NCI-H1436 (cell line): ENCODE measurements around the gene STUM.
A peak's percentile ranks its signal among the peaks of the same experiment; 100 is the strongest.
"Not testable (repeated sequence)": the region's sequence is repeated elsewhere in the genome, so short reads cannot be mapped to it uniquely, and the experiment has no call there.

Experiments
- DNase-seq: peaks from one replicate; lab custom pipeline; 2025; lab: John Stamatoyannopoulos, UW

The STUM gene

DNA sequence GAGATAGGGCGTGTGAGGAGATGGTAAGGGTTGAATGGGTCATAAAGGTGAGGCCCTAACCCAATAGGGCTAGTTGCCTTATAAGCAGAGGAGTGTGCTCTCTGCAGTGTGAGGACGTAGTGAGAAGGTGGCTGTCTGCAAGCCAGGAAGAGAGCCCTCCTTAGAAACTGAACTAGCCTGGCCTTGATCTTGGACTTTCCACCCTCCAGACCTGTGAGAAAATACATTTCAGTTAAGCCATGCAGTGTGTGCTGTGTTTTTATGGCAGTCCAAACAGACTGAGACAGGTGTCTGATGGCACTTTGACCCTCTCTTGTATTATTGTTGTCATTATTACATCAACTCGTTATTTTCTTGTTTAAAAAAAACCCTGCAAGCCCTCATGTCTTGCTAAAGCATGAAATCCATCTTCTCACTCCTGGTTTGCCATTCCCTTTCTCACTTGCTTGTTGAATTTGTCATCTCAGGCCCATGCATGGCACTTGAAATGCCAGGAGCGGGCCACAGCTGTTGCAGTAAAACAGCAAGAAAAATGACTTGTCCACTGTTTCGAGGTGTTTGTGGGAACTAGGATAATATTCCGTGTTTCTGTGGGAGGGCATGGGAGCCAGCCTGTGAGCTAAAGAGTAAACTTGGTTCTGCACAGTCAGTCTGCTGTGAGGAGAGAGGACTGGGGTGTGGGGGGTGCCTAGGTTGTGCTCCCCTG, 78.6 kb downstream of the STUM start:
- no peak for DNase-seq

DNA sequence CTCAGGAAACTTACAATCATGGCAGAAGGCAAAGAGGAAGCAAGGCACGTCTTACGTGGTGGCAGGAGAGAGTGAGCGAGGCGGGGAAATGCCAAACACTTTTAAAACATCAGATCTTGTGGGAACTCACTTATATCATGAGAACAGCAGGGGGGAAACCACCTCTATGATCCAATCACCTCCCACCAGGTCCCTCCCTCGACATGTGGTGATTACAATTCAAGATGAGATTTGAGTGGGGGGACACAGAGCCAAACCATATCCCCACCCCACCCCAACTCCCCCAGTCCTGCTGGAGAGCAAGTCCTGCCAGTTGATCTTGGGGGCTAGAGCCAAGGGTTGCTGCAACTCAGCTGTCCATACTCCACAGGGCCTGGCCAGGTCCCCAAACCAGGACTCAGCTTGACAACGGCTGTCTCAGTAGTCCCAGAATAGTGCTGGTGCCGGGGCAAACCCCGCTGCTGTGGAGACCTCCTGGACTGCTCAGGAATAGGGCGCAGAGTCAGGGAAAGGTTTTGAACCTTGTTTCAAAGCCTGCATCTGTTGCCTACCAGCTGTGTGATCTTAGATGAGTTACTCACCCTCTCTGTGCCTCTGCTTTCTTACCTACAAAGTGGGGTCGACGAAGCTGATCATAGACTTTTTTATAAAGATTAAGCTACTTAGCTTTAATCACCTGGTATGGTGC, 79.5 kb downstream of the STUM start:
- DNase-seq: no peak

DNA sequence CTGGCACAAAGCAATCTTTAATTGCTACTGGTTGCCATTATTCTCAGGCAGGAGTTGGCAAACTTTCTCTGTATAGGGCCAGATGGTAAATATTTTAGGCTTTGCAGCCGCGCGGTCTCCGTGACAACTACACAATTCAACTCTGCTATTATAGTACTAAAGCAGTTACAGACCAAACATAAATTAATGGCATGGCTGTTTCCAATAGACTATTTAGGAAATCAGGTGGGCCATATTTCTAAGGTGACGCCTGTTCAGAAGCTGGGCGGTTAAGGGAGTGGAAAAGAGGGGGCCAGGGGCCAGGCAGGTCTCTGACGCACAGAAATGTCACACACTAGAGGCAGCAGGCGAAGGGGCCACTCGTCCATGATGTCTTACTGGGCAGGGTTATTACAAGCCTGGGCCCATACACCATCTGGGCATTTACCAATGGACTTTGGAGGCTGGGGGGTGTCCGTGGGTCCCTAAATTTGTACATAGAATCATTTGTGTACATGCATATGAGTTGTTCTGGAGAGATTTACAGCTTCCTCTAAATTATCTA, 80.1 kb downstream of the STUM start:
- peak; percentile 55 for DNase-seq

DNA sequence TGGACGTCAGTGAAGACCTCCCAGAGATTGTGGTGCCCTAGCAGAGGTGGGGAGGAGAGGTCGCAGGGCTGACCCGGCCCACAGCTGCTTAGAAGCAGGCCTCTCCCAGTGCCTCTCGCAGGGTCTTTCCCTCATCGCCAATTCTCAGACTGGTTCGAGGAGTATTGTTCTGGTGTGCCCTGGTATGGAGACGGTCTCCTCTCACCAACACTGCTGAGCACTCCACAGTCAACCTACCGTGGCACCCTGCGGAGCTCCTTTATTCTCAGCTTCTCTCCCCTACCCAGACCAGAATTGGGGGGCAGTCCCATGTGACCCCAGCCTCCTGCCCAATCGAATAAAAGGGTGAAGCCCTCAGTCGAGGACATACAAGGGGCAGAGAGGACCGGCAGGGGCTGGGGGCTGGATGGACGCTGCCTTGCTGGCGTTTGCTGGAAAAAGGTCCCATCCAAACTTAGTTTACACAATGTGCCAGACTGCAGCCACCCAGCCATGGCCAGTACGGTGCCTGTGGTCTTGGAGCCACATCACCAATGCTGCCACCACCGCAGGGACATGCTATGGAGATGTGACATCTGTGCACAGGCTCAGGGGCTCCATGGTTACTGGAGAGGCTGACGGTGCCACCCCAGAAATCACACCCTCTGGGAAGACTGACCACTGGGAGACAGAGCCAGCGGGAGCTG, 80.8 kb downstream of the STUM start:
- no peak for DNase-seq

DNA sequence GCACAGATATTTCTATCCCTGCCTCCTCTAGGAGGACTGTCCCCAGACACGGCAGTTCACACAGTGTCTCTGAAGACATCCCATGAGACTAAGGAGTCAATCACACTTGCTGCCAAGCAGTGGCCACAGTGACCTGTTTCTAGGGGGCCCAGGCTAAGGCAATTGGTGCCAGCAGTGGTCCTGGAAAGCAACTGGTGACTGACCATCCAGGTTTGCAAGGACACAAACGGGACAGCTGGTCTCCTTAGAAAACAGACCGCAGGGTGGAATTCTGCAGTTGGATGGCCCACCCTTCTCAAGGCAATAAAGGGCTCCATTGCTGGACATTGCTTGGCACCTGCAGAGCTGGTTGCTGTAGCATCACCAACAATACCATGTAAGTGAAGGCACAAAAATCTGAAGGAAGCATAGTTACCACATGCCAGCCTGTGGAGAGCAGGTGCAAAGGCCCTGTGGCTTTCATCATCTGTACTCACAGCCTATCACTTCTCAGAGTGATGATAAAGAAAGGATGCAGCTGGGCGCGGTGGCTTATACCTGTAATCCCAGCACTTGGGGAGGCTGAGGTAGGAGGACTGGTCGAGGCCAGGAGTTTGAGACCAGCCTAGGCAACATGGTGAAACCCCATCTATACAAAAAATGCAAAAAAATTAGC, 81.5 kb downstream of the STUM start:
- DNase-seq: no peak

DNA sequence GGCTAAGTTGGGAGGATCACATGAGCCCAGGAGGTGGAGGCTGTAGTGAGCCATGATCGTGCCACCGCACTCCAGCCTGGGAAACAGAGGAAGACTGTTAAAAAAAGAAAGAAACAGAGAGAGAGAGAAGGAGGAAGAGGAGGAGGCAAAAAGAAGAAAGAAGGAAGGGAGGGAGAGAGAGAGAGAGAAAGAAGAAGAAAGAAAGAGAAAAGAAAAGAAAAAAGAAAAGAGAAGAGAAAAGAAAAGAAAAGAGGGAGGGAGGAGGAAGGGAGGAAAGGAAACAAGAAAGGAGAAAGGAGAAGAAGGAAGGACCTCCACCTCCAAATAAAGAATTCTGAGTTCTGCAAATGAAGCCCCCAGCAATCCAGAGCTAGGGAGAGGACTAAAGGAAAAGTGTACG, 82.0 kb downstream of the STUM start:
- DNase-seq: no peak

DNA sequence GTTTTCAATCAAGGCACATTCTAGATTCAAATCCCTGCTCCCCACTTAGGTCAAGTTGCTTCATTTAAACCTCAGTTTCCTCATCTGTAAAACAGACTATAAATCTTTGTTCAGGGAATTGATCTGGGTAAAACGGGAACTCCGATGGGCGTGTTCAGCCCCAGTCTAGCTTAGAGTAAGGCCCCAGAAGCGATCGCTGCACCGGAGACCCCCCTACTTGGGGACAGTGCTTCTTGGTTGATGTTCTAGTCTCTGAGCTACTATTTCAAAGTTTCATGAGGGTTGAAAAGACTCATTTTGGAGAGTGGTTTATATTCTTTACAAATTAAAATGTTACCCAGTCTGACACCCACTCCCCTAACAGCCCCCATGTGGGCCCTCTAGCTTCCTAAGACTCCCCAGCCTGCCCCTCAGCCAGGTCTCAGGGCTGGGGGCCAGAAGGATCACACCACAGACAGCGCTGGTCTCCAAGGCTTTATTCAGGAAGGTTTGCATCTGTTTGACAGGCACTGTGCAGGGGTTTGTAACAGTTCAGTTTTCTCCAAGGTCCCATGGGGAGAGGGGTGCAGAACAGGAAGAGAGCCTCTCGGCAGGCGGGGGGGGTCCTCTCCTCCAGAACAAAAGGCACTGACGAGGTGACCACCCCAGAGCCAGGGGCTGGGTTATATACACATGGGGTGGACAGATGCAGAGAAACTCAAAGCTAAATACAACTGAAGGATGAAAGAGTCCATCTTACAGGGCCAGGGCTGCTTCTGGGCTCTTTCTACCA, 82.9 kb downstream of the STUM start:
- no peak for DNase-seq

DNA sequence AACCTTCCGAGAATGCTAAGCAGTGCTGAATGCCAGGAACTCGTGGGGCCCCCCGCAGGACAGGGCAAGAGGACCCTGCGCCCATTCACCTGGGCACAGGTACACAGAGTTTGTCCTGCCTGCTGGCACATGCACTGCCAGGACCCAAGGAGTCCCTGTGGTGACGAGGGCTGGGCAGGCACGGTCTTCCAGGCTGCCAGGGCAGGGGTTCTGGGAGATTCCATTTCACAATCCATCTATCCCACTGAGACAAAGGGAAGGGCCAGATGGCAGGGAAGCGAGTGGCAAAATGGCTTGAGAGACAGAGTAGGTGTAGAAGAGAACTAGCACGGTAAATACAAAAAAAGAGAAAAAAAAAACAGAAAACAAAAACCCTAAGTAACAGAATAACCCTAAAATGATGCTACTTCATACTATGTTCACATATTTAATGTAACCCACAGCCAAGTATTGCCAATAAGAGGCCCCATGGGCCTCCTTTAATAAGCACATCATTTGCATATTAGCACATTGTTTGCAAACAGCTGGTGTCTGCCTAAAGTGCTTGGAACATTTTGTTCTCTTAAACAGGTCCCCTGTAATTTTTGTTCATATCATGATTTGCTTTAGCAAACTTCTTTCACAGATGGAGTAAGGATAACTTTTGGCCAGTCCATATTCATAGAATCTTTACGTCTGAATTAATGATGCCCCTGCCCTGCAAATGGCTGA, 83.8 kb downstream of the STUM start:
- DNase-seq: no peak

DNA sequence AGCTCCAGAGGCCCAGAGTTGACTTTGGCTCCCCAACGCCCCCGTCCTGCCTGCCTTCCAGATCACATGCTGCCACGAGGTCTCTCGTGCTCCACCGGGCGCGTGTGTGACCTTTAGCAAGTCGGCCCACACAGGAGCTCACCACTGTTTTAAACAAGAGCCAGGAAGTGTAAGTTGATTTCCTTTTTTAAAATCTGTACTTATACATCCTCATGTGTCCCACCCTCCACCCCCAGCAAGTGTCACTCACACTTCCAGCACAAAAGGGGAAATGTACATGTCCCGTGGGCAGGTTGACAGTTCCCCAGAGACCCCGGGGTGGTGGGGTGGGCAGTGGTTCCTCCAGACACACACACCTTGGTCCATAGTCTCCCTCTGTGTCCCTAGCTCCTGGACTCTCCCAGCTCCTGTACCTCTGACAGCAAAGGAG, 84.4 kb downstream of the STUM start:
- DNase-seq: no peak

DNA sequence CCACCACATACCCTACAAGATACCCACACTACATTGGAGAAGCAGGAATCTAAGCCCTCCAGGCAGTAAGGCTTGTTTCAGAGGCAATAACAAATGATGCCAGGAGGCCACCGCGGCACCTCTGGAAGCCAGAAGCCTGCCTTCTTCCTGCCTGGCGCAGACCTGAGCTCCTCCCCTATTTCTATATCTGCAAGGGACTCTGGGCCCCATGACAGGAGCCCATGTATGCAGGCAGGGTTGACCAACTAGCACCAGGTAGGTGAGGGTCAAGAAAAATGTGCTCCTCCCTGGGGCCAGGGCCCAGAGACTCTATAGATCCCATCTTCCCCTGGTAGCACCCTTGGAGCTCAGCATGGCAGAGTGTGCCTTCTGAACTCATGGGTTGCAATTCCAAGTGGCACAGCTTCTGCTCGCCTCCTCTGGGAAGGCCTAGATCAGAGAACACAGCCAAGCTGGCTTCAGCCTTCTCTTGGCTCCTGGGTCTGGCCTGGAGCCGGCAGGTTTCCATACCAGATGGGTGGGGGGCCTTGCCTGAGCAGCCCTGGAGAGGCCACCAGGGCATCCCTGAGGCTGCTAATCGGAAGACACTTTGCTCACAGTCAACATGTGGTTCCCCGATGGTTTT, 85.1 kb downstream of the STUM start:
- DNase-seq: no peak

DNA sequence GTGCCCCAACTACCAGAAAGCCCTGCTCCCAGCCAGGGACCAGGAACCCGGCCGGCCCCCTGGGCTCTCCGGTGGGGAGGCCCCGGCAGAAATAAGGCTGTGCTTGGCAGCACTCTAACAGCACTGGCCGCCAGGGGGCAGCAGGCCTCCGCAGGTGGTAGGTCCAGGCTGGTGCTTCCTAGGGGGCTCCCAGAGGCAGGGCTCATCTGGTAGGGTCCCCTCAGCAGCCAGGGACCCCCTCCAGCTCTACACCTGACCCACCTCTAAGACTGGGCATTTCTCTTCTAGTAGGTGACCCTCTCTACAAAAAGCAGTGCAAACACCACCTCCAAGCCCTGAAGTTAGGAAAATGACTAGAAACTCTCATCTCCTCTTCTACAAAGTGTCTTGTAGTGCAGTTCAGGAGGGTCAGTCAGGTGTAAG, 85.6 kb downstream of the STUM start:
- peak; percentile 80 for DNase-seq

DNA sequence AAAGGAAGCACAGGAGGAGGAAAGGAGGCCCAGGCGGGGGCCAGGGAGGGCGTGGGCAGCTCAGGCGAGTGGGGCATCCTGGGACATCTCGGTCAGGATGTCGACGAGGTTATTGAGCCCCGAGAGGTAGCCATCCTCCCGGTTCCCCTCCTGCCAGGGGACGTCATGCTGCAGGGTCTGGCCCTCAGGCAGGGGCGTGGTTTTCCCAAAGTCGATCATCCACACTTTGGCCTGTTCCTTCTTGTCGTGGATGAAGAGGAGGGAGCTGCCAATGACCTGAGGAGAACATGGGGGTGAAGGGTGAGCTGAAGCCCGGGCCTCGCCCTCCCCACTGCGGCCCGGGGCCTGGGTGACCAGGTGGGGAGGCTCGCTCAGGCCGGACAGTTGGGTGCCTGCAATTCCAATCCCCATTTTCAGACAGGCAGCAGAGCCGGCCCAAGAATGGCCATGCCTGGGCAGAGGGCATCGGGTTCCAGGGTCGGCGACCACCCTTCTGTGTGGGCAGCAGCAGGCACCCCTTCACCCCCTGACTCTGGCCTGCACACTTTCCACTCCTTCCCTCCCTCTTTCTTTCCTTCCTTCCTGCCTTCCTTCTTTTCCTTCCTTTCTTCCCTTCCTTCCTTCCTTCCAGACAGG, 86.2 kb downstream of the STUM start:
- DNase-seq: no peak

DNA sequence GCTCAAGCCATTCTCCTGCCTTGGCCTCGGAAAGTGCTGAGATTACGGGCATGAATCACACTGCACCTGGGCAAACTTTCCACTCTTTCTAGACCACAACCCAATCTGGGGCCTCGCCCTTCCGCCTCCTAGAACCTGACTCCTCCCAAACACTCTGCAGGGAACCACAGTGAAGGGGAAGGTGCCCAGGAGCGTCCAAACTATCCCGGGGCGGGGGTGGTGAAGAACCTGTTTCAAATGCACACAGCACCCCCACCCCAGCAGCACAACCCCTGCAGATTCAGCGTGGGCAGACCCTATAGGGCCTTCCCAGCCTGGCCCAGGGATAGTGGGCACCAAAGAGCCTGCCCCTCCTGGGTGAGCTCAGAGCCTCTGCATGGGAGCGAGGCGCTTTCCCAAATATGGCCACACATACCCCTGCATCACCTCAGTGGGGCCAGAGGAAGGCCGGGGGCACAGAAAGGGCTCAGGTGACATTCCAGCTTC, 86.9 kb downstream of the STUM start:
- no peak for DNase-seq

DNA sequence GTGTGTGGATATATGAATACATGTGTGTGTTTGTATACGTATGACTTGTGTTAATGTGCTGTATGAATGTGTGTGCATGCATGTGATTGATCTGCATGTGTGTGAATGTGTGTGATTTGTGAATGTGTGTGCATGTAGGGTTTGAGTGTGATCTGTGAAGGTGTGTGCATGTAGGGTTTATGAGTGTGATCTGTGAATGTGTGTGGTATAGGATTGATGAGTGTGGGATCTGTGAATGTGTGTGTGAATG, 88.2 kb downstream of the STUM start:
- no peak for DNase-seq

DNA sequence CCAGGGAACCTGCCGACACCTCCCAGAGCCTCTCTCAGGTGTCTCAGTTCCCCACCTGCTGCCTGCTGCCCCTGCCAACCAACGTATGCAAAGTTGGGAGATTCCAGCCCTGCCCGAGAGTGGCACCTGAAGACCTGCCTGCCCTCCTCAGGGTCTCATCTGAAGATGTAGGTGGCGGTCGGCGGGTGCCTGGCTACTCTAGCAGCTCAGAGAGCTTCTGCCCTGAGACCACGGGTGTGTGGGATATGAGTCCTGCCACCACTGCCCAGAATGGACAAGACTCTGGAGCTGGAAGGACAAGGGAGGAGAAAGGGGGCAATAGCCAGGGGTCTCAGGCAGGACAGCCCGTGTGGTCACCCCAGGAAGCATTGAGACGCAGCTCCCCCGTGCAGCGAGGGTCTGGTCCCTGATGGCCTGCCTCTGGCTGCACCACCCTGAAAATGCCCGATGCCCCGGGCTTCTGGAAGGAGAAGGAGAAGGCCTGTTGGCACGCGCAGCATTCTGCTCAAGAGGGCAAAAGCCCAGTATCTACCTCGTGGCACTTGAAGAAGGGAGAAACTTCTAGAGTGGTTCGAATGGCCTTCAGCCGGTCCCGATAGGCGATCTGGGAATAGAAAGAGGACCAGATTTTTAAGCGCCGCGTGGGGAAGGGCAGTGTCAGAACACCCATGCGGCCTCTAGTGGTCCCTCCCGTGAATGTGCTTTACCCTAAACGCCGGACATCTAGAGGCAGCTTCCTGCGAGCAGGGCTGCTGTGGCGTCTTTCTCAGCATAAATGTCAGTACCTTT, 88.8 kb downstream of the STUM start:
- no peak for DNase-seq

DNA sequence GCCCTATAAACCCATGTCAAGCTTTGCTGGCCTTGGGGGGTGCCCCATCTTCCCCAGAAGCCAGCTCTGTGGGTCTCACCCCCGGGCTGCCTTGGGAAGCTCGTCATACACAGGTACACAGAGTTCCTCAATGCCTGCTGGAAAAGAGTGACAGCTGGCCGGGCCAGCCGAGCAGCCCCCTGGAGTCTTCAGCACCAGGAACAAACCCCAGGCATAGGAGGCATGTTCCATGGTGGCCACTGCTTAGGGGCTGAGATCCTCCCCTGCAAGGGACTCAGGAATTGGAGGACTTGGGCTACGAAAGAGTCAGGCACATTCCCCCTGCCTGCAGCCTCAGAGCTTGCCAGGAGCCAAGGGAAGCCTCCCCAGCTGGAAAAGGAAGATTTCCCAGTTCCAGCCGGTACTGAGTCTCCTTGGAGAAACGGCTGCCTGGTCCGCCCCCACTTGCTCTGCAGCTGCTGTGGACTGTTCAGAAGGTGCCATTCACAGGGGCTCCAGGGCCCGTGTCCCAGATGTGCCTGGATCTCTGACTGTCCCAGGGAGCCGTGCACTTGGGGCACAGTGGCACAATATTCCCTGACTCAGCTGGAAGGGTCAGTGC, 89.5 kb downstream of the STUM start:
- no peak for DNase-seq

DNA sequence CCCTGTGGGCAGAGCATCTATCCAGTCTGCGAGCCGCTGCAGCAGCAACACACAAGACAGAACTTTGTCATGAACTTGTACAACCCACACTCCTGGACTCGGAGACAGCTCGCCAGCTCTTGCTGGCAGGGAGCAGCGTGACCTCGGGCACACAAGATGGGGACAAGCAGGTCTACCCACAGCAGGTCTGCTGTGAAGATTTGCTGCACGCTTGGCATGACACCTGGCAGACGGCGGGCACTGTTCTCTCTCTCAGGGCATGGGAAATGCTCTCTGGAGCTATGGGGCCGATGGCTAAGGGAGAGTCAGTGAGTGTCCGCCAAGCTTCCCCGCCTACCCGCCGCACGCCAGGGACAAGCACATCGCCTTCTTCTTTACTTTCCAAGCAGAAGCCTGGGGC, 90.0 kb downstream of the STUM start:
- no peak for DNase-seq

DNA sequence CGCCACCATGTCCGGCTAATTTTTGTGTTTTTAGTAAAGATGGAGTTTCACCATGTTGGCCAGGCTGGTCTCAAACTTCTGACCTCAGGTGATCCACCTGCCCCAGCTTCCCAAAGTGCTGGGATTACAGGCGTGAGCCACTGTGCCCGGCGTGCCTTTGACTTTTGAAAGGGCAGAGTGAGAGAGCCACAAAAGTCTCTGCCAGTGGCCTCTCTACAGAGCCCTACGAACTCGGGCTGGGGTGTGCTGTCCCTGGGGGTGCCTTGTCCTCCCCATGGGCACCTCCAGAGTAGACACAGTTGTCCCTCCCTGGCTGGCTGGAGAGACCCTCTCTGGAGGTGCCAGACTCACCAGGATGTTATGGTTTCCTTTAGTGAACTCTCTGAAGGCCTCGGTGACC, 90.6 kb downstream of the STUM start:
- DNase-seq: not testable (repeated sequence)

DNA sequence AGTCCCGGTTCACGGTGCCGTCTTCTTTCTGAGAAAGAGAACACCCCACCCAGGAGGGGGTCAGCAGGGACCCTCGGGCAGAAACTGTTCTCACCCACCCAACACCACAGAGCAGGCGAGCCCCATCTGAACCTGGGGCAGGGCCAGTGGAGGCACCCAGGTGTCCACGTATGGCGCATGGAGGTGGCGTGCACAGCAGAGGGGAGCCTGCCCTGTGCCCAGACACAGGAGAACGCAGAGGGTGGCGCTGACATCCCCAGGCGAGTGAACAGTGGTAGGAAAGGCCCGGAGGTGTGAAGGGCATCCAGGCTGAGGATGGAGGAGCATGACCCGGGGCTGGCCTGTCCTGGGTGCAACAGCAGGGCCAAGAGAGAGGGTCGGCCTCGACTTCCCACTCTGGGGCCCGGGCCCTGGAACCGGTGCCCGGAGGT, 91.1 kb downstream of the STUM start:
- no peak for DNase-seq
